CD4-positive, alpha-beta T cell treated with Interleukin-15 for 1 hour (primary cell): Measurements from ENCODE around the gene ZNF891.

Experiments used
- DNase-seq: peaks from one replicate; pipeline ENCODE4 v3.0.0-alpha.2; 2020

ZNF891 gene

GRCh38 chr12:133058203-133059113 is 71.6 kb downstream of the ZNF891 start:
- no peak for DNase-seq

GRCh38 chr12:133057446-133057845 is 72.6 kb downstream of the ZNF891 start:
- no peak for DNase-seq
